Osteoblast (primary cell): ENCODE measurements around the gene ABCC1. TPM values are rescaled to one million over a fixed set of nuclear protein-coding genes. Genes with fewer than 3 reads are reported as not detected.

Source experiments
- DNase-seq: peaks from one replicate; pipeline ENCODE4 v3.0.0; 2011; ENCODE audit warnings: low spot score, mixed read lengths; ENCODE audit not compliant: insufficient read length; ENCODE audit errors: missing footprints
- H2AFZ ChIP-seq: 2 replicates; pipeline ENCODE4 v1.6.0; 2011; ENCODE audit warnings: mild to moderate bottlenecking, low read length
- H3K27ac ChIP-seq: 2 replicates; pipeline ENCODE4 v1.5.1; 2011; ENCODE audit warnings: mild to moderate bottlenecking, low read depth, low read length, moderate library complexity
- H3K27me3 ChIP-seq: 2 replicates; pipeline ENCODE4 v1.6.0; 2012; ENCODE audit warnings: mild to moderate bottlenecking, control low read depth, inconsistent platforms, low read length, moderate library complexity; ENCODE audit not compliant: insufficient read depth
- H3K36me3 ChIP-seq: 2 replicates; pipeline ENCODE4 v1.5.1; 2011; ENCODE audit warnings: mild to moderate bottlenecking, low read length, control low read depth, moderate library complexity; ENCODE audit not compliant: insufficient read depth
- H3K4me1 ChIP-seq: 2 replicates; pipeline ENCODE4 v1.5.1; 2011; ENCODE audit warnings: mild to moderate bottlenecking, low read length, control low read depth, moderate library complexity; ENCODE audit not compliant: insufficient read depth
- H3K4me2 ChIP-seq: 2 replicates; pipeline ENCODE4 v1.6.0; 2011; ENCODE audit warnings: mild to moderate bottlenecking, low read length; ENCODE audit not compliant: insufficient read depth
- H3K4me3 ChIP-seq: fragments of 200-600 bp; sonication (generic); 3 replicates; pipeline ENCODE4 v1.5.1; 2012; ENCODE audit warnings: mild to moderate bottlenecking, low read length, inconsistent platforms; ENCODE audit not compliant: insufficient read depth
- H3K79me2 ChIP-seq: 2 replicates; pipeline ENCODE4 v1.6.0; 2012; ENCODE audit warnings: mild to moderate bottlenecking, low read length, control low read depth, inconsistent platforms; ENCODE audit not compliant: insufficient read depth
- H3K9me3 ChIP-seq: 2 replicates; pipeline ENCODE4 v1.5.1; 2011; ENCODE audit warnings: low read depth, low read length, control low read depth
- H4K20me1 ChIP-seq: 2 replicates; pipeline ENCODE4 v1.6.0; 2012; ENCODE audit warnings: mild to moderate bottlenecking, low read length, control low read depth; ENCODE audit not compliant: insufficient read depth
- CTCF ChIP-seq: IDR thresholded peaks from 2 replicates; pipeline ENCODE4 v1.5.1; 2011; ENCODE audit warnings: mild to moderate bottlenecking, low read depth, low read length, moderate library complexity; ENCODE audit errors: extremely low read depth
- total RNA-seq: library from RNA; depleted of rRNA; stranded (reverse); fragments of >200 nt; gene quantifications from 2 replicates; pipeline ENCODE4 v1.2.3, GENCODE V29; 2012

The ABCC1 gene
- total RNA-seq, 1 donor: 33.7 TPM

- Histone ChIP-seq H2AFZ (no peak overlapping the region), H3K9me3 (no peaks in the 10 kb centered on the region), H3K4me2 (no peak overlapping the region), H3K4me1 (no peaks in the 10 kb centered on the region), H3K27me3 (no peaks in the 10 kb centered on the region), H3K79me2 (no peaks in the 10 kb centered on the region), H4K20me1 (no peaks in the 10 kb centered on the region), H3K27ac (no peak overlapping the region), H3K36me3 (peaks cover 67% of the 10 kb centered on the region), H3K4me3 (no peak overlapping the region)
- no peak for TF ChIP-seq CTCF
- no peak for DNase-seq
These were observed 182.2 kb downstream of the ABCC1 start for GRCh38 chr16:16131659-16132058.

- DNase-seq: no peak
- no peaks in the 10 kb centered on the region for H3K9me3 ChIP-seq
- no peaks in the 10 kb centered on the region for H3K79me2 ChIP-seq
- H3K4me1 ChIP-seq: no peaks in the 10 kb centered on the region
- no peak overlapping the region for H3K27ac ChIP-seq
- no peak overlapping the region for H3K4me2 ChIP-seq
- peaks cover 2% of the 10 kb centered on the region for H4K20me1 ChIP-seq
- no peak for TF ChIP-seq CTCF
- H3K4me3 ChIP-seq: no peak overlapping the region
- no peak overlapping the region for H2AFZ ChIP-seq
- peaks cover 78% of the 10 kb centered on the region for H3K36me3 ChIP-seq
- no peaks in the 10 kb centered on the region for H3K27me3 ChIP-seq
These were observed 184.7 kb downstream of the ABCC1 start for GRCh38 chr16:16133943-16134604.

GRCh38 chr16:16136588-16136987 is 187.2 kb downstream of the ABCC1 start:
- Histone ChIP-seq H3K27me3 (no peaks in the 10 kb centered on the region), H3K4me3 (no peak overlapping the region), H2AFZ (no peak overlapping the region), H3K27ac (no peak overlapping the region), H3K4me1 (no peaks in the 10 kb centered on the region), H3K4me2 (no peak overlapping the region), H3K79me2 (no peaks in the 10 kb centered on the region), H3K36me3 (peaks cover 83% of the 10 kb centered on the region), H4K20me1 (peaks cover 2% of the 10 kb centered on the region), H3K9me3 (no peaks in the 10 kb centered on the region)
- DNase-seq: no peak
- TF ChIP-seq CTCF: no peak

- no peak for DNase-seq
- Histone ChIP-seq H3K36me3 (peaks cover 83% of the 10 kb centered on the region), H2AFZ (no peak overlapping the region)
These were observed 187.7 kb downstream of the ABCC1 start for GRCh38 chr16:16137110-16137509.

More at GRCh38 chr16:16137110-16137509, 187.7 kb downstream of the ABCC1 start:
- TF ChIP-seq CTCF: no peak
- Histone ChIP-seq H4K20me1 (peaks cover 2% of the 10 kb centered on the region), H3K4me1 (no peaks in the 10 kb centered on the region), H3K9me3 (no peaks in the 10 kb centered on the region), H3K79me2 (no peaks in the 10 kb centered on the region), H3K4me3 (no peak overlapping the region), H3K27me3 (no peaks in the 10 kb centered on the region), H3K27ac (no peak overlapping the region), H3K4me2 (no peak overlapping the region)
